Measurements from ENCODE around the gene DYNLT1. TPM values are rescaled to one million over a fixed set of nuclear protein-coding genes. Genes with fewer than 3 reads are reported as not detected.

The DYNLT1 gene
- total RNA-seq, 1 experiment from 2014 or later: 105 TPM

GRCh38 chr6:158665332-158665731 lies 20.8 kb upstream of the DYNLT1 start:
- no peaks in the 10 kb centered on the region for H3K79me1 ChIP-seq (ENCODE audit: insufficient read depth, low read depth, low read length, poor library complexity, severe bottlenecking)
- H2AK5ac ChIP-seq (ENCODE audit: insufficient read length, low read length): no peak overlapping the region
- H3K9me3 ChIP-seq (ENCODE audit: control insufficient read depth, low read depth, low read length): no peaks in the 10 kb centered on the region
- H3K14ac ChIP-seq (ENCODE audit: insufficient read depth, low read length): no peak overlapping the region
- H2BK12ac ChIP-seq (ENCODE audit: insufficient read length, low read depth, low read length): no peak overlapping the region
- peaks cover 19 to 21% of the 10 kb centered on the region in 2 experiments for H3K4me1 Mint-ChIP-seq
- H3K27me3 Mint-ChIP-seq (ENCODE audit: low read depth): peaks cover 10% of the 10 kb centered on the region
- H3K9ac ChIP-seq (ENCODE audit: extremely low read depth, insufficient read length, low read length): no peak overlapping the region
- H3K36me3 Mint-ChIP-seq (ENCODE audit: insufficient read depth in 1 of 3, low read depth in 3 of 3): no peaks in the 10 kb centered on the region
- H3K56ac ChIP-seq (ENCODE audit: insufficient read length, low read depth, low read length): no peak overlapping the region
- no peaks in the 10 kb centered on the region for H3K27me3 ChIP-seq (ENCODE audit: insufficient read depth, low read length)
- H3K23me2 ChIP-seq (ENCODE audit: insufficient read length, low read depth, low read length, poor library complexity, severe bottlenecking): no peaks in the 10 kb centered on the region
- H3K23ac ChIP-seq (ENCODE audit: insufficient read length, low read depth, low read length): no peak overlapping the region
- H3T11ph ChIP-seq (ENCODE audit: low read length): no peak overlapping the region
- no peak for TF ChIP-seq CTCF (conservative IDR thresholded peaks at IDR 0.05)
- H3K4me3 Mint-ChIP-seq: no peak overlapping the region
- H3K79me2 ChIP-seq (ENCODE audit: insufficient read depth, low read length): no peaks in the 10 kb centered on the region
- H3K27ac Mint-ChIP-seq: no peak overlapping the region
- no peak overlapping the region for H4K91ac ChIP-seq (ENCODE audit: insufficient read length, low read depth, low read length)
- no peak overlapping the region for H3K4me2 ChIP-seq (ENCODE audit: insufficient read depth, insufficient read length, low read length)
- WGBS (ENCODE audit: extremely low coverage, insufficient read length, low lambda C conversion rate): no CpG with 5 or more reads among the region's 18 CpGs
- no peaks in the 10 kb centered on the region for H3K4me1 ChIP-seq (ENCODE audit: insufficient read depth, low read length)
- no peak overlapping the region for H2BK5ac ChIP-seq (ENCODE audit: insufficient read length, low read length)
- no peak overlapping the region for H2BK20ac ChIP-seq (ENCODE audit: low read depth, low read length, poor library complexity, severe bottlenecking)
- no peak overlapping the region; the same call in 1 of the 2 replicates for H2BK15ac ChIP-seq (ENCODE audit: low read depth, low read length)
- H3K9me3 Mint-ChIP-seq: no peaks in the 10 kb centered on the region
- no peak overlapping the region for H3K4ac ChIP-seq (ENCODE audit: low read depth, low read length)
- no peak overlapping the region for H3K27ac ChIP-seq (ENCODE audit: insufficient read length, low read depth, low read length)
- H4K20me1 ChIP-seq (ENCODE audit: control insufficient read depth, insufficient read depth, insufficient read length): no peaks in the 10 kb centered on the region
- H2BK120ac ChIP-seq (ENCODE audit: low read depth, low read length, poor library complexity, severe bottlenecking): no peak overlapping the region
- no peak for DNase-seq
- no peak overlapping the region for H2AFZ ChIP-seq (ENCODE audit: low read length)
- H4K8ac ChIP-seq (replicated peaks; ENCODE audit: insufficient read length, low read depth, low read length): no peak overlapping the region
- no peak overlapping the region for H3K18ac ChIP-seq (ENCODE audit: insufficient read length, low read depth, low read length)
- H4K5ac ChIP-seq (ENCODE audit: insufficient read length, low read depth, low read length): no peak overlapping the region
